HL-60/S4 (cell line): ENCODE measurements around the gene TCEAL3.
"Not testable (repeated sequence)": the region's sequence is repeated elsewhere in the genome, so short reads cannot be mapped to it uniquely, and the experiment has no call there.

Source experiments
- in situ Hi-C: fragments of 300-500 bp; cut with MboI; formaldehyde crosslinking; loops from 2 replicates; pipeline ENCODE4 v1.14.3; 2022; ENCODE audit warnings: low sequenced_read_pairs

Gene TCEAL3

GRCh38 chrX:103607364-103608305 lies at the start of gene TCEAL3:
Gene TCEAL3, plus strand, starts transcription at chrX:103607963. Its CDS starts 1,102 bp downstream, at chrX:103609065.
- in situ Hi-C loops, result no loop called here

- in situ Hi-C loops, result no loop called here
Measured at GRCh38 chrX:103560256-103560655, 47.5 kb upstream of the TCEAL3 start.

- in situ Hi-C loops, result no loop called here
Measured at GRCh38 chrX:103562801-103563200, 45.0 kb upstream of the TCEAL3 start.

- in situ Hi-C loops, result no loop called here
Measured at GRCh38 chrX:103565197-103565596, 42.6 kb upstream of the TCEAL3 start.

- in situ Hi-C loops, result no loop called here
Measured at GRCh38 chrX:103565752-103566151, 42.0 kb upstream of the TCEAL3 start.

- in situ Hi-C loops, result no loop called here
Measured at GRCh38 chrX:103571121-103571520, 36.6 kb upstream of the TCEAL3 start.

- in situ Hi-C loops, result no loop called here
Measured at GRCh38 chrX:103571726-103572125, 36.0 kb upstream of the TCEAL3 start.

- in situ Hi-C loops, result no loop called here
Measured at GRCh38 chrX:103573202-103573601, 34.6 kb upstream of the TCEAL3 start.

GRCh38 chrX:103584596-103584995 lies 23.2 kb upstream of the TCEAL3 start:
- in situ Hi-C loops, result no loop called here

GRCh38 chrX:103585411-103586313 lies 22.1 kb upstream of the TCEAL3 start, which contains the start of gene TCEAL4:
Gene TCEAL4, plus strand, starts transcription at chrX:103585515. Its CDS starts 1,161 bp downstream, at chrX:103586676.
- in situ Hi-C loops, result no loop called here

- in situ Hi-C loops, result no loop called here
Measured at GRCh38 chrX:103586314-103586646, 21.5 kb upstream of the TCEAL3 start.

- in situ Hi-C loops, result no loop called here
Measured at GRCh38 chrX:103586659-103587058, 21.1 kb upstream of the TCEAL3 start.

- in situ Hi-C loops, result not testable (repeated sequence)
Measured at GRCh38 chrX:103592295-103592694, 15.5 kb upstream of the TCEAL3 start.

GRCh38 chrX:103595202-103595601 lies 12.6 kb upstream of the TCEAL3 start:
- in situ Hi-C loops, result not testable (repeated sequence)

- in situ Hi-C loops, result no loop called here
Measured at GRCh38 chrX:103608306-103608963, 672 bp downstream of the TCEAL3 start.

GRCh38 chrX:103610282-103610681 lies 2.5 kb downstream of the TCEAL3 start:
- in situ Hi-C loops, result no loop called here

- in situ Hi-C loops, result no loop called here
Measured at GRCh38 chrX:103613362-103613890, 5.7 kb downstream of the TCEAL3 start.

- in situ Hi-C loops, result no loop called here
Measured at GRCh38 chrX:103614999-103615398, 7.2 kb downstream of the TCEAL3 start.

GRCh38 chrX:103615781-103616371 lies 8.1 kb downstream of the TCEAL3 start:
- in situ Hi-C loops, result no loop called here

- in situ Hi-C loops, result no loop called here
Measured at GRCh38 chrX:103616676-103617186, 9.0 kb downstream of the TCEAL3 start.
